GM18907 (cell line): ENCODE measurements around the gene JUNB.

Experiments
- ATAC-seq: cut with Tn5 transposase; IDR thresholded peaks from one replicate; pipeline ENCODE4 v1.9.1; 2021; ENCODE audit warnings: mild to moderate bottlenecking, moderate library complexity; ENCODE audit not compliant: unreplicated experiment

JUNB gene

GRCh38 chr19:12773571-12773970, 17.7 kb upstream of the JUNB start:
- ATAC-seq: no peak

GRCh38 chr19:12774588-12775555, 16.4 kb upstream of the JUNB start, which contains the start of gene HOOK2:
TSS of gene HOOK2 (minus strand) at chr19:12775552. CDS start at chr19:12775449, 103 bp downstream.
- peak; percentile 3 for ATAC-seq

GRCh38 chr19:12777217-12778016, 13.9 kb upstream of the JUNB start:
- peak; percentile 35 for ATAC-seq

- no peak for ATAC-seq
Observed at GRCh38 chr19:12778017-12778904, 13.0 kb upstream of the JUNB start.

- ATAC-seq: no peak
Observed at GRCh38 chr19:12778905-12779161, 12.5 kb upstream of the JUNB start.

GRCh38 chr19:12779162-12779993, 11.9 kb upstream of the JUNB start:
- ATAC-seq: no peak

- peak; percentile 13 for ATAC-seq
Observed at GRCh38 chr19:12782174-12782423, 9.2 kb upstream of the JUNB start.

GRCh38 chr19:12782424-12783290, 8.6 kb upstream of the JUNB start:
- ATAC-seq: peak; percentile 24

- ATAC-seq: no peak
Observed at GRCh38 chr19:12783291-12783848, 7.9 kb upstream of the JUNB start.

GRCh38 chr19:12783849-12784393, 7.4 kb upstream of the JUNB start:
- ATAC-seq: no peak

GRCh38 chr19:12784394-12784870, 6.9 kb upstream of the JUNB start:
- ATAC-seq: no peak

GRCh38 chr19:12784871-12785430, 6.3 kb upstream of the JUNB start:
- ATAC-seq: no peak

GRCh38 chr19:12785431-12786031, 5.8 kb upstream of the JUNB start:
- ATAC-seq: no peak

GRCh38 chr19:12786141-12786870, 5.0 kb upstream of the JUNB start:
- no peak for ATAC-seq

- ATAC-seq: no peak
Observed at GRCh38 chr19:12786952-12787351, 4.3 kb upstream of the JUNB start.

- no peak for ATAC-seq
Observed at GRCh38 chr19:12787458-12787857, 3.8 kb upstream of the JUNB start.

- no peak for ATAC-seq
Observed at GRCh38 chr19:12788042-12788681, 3.1 kb upstream of the JUNB start.
